NCI-H1092 (cell line): Measurements from ENCODE around the gene DLG2.

Experiments used
- DNase-seq: peaks from one replicate; lab custom pipeline; 2025; lab: John Stamatoyannopoulos, UW

DLG2 gene

DNA sequence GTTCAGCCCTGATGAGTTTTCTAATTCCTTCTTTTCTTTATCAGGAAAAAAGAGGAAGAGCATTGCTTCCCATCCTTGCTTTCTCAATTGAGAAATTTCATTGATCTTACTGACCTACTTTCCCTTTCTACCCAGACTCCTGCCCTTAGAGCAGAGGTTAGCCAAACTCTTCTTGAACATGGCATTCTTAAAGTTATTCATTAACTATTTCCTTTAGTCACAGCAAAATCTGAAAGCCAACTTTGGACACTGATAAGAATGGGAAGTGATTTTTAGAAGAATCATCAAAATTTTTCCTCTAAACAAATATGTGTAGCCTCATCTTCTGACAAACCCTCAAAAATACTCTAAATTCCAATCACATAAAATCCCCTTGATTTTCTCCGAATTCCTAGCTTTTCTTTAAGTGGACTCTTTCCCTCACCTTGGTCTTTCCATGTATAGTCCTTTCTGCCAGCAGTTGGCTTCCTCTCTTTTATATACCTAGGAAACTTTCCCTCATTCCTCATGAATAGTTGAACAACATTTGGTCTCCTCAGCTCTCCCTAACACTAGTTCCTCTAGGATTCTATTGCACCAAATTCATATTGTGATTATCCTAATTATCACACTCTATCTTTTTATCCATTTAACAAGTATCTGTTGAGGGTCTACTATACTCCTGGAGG, 1774.2 kb downstream of the DLG2 start:
- DNase-seq, result no peak

DNA sequence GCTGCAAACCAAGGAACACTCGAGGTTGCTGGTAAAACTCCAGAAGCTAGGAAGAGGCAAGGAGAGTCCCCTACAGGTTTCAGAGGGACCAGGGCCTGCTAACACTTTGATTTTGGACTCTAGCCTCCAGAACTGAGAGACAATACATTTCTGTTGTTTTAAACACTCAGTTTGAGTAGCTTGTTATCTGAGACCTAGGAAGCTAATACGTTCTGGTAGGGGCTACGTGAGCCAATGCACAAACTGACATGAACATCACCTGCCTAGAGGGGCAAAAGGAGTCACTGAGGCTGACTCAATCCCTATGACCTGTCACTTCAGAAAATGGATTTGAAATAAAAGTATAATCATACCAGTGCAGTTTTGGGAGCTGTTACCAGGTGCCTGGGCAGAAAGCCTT, 1775.1 kb downstream of the DLG2 start:
- no peak for DNase-seq

DNA sequence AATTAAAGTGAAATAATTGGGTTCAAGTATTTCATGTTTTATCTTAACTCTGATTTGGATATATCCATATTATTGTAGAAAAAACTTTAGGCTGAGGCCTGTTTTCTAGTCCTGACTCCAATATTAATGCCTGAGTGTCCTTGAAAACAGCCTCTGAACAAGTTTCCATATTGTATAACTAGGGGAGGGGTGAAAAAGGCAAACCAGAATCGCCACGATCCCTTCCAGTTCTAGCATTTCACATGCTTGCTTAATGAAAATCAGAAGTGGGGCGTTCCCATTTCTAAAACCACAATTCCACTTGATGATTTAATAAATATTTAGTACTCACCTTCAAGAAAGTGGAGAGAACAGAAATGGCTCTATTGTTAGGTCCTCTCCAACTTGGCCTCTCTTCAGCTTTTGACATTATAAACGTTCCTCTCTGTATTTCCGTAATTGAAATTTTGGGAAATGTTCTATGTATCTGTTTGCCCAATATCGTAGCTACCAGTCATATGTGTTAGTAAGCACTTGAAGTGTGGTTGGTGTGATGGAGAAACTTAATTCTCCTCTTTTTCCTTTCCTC, 1779.6 kb downstream of the DLG2 start:
- DNase-seq, result no peak

DNA sequence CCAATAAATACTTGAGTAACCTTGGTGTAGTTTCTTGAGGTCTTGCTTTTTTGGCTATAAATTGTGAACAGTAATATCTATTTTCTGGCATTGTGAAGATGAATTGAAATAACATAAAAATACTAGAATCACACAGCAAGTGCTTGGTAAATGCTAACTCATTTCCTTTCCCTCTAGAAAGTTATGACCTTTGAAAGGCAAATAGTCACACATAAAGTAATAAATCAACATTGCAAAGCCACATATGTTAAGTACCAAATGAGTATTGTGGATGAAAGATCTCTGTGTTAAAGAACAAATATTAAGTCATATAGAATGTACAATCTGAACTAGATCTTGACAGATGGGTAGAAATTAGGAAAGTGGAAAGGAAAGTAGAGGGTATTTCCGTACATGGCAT, 1781.3 kb downstream of the DLG2 start:
- DNase-seq, result no peak

DNA sequence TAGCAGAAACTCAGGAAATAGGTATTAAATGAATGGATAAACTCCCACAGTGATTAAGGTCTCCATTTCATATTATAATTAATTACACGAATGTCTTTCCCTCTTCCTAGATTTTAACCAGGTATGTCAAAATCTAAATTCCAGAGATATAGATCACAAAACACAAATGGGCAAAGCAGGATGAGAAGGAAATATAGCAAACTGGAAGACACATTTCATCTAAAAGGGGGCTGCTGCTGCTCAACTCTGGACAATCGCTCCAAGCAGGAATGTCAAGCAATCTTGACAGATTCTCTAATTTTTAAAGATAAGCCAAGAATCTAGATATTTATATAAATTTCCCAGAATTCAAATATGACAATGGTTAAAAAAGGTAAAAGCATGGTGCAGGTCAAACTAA, 1786.8 kb downstream of the DLG2 start:
- no peak for DNase-seq

DNA sequence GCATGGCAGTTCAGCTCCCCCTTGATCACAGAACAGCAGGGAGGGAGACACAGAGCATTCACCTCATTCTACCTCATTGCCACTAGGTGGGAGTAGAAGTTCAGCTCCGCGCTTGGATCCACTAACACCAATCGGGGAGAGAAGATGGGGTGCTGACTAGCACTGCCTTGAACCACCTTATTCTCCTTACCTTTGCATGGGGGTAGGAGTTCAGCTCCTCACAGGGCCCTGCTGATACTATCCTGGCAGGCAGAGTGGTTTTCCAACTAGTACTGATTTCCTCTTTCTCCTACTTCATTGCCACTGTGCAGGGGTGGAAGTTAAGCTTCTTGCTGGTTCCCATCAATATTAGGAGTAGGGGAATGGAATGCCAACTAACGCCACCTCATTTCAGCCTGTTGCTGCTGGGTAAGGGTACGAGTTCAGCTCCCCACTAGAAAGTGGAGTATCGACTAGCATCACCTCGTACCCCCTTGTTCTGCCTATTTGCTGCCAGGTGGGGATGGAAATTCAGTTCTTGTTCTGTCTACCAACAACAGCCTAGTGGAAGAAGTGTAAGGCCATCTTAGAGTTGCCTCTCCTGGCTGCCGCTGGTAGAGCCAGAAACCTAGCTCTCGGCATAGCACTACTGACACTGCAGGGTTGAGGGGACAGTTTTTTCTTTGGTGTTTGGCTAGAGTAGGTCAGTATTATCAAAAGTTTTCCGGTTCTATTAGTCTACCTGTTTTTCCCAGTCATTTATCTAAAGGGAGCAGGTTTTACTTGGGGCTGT, 1790.1 kb downstream of the DLG2 start:
- no peak for DNase-seq

DNA sequence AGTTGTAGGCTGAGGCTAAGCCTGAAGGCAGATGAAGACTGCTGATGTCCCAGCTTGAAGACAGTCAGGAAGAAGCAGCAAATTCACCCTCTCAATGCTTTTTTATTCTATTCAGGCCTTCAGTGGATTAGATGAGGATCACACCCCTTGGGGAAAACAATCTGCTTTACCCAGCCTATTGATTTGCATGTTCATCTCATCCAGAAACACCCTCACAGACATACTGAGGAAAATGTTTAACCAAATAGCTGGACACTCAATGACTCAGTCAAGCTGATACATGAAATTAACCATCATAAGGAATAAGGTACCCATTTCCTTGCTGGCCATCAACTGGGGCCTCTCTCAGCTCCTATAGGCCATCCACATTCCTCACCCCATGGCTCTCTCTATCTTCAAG, 1791.1 kb downstream of the DLG2 start:
- no peak for DNase-seq

DNA sequence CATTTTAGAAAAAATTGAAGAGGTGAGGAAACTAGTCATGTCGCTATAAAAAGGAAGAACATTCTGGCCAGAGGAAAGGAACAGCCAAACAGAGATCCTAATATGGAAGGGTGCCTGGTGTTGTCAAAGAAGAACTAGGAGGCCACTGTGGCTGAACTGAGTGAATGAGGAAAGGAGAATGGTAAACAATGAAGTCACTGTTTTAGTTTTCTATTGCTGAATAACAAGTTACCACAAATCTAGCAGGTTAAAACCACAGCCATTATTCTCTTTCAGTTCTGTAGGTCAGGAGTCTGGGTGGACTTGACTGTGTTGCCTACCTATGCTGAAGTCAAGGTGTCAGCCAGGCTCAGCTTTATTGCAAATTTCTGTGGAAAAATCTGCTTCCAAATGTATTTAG, 1791.7 kb downstream of the DLG2 start:
- no peak for DNase-seq

DNA sequence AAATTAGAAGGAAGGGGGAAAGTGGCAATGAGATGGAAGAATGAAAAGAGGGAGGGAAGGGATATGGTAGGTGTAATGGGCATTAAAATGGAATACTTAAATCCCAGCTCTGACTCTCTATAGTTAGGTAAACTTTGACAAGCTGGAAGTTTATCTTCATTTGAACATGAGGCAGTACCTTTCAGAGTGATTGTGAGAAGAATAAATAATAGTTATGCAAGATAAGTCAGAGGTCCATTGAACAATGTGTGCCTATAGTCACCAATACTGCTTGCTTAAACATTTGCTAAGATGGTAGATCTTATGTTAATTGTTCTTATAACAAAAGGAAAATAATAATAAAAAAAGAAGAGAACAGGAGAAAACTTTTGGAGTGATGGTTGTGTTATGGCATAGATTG, 1795.2 kb downstream of the DLG2 start:
- DNase-seq, result no peak

DNA sequence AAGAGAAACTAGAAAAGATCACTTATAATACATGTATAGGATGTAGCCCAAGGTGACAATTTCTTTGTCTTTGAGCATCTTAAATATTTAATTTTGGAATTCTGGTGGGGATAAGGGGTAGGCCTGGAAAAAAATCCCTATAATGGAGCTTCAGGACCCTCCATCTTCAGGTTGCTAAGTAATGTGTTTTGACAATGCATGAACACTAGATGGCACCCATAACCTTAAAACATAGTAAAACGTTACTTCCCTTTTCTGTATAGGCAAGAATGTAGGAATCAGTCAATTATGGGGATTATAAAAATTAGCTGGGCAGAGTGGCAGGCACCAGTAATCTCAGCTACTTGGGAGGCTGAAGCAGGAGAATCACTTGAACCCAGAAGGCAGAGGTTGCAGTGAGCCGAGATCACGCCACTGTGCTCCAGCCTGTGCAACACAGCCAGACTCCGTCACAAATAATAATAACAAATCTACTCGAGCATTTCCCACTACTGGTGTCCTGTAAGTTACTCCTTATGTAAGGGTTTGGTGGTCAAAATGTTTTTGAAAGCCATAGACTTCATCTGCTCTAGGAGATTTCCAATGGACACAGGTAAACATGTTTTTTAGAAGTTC, 1799.1 kb downstream of the DLG2 start:
- DNase-seq, result peak; percentile 19

DNA sequence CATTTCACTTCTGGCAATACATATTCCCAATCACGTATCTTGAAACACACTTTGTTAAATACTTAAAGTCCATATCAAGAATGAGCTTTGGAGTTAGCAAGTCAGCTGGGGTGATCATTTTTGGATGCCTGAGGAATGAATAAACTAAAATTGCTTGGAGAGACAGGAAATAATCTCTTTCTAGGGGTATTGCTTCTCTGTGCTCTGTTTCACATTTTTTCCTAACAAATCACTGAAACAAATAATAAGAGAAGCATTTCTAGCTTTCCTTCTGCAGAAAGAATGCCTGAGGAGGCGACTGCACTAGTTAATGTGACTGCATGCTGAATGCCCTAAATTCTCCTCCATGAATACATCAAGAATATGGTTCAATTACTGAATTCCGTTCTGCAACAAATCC, 1799.6 kb downstream of the DLG2 start:
- no peak for DNase-seq

DNA sequence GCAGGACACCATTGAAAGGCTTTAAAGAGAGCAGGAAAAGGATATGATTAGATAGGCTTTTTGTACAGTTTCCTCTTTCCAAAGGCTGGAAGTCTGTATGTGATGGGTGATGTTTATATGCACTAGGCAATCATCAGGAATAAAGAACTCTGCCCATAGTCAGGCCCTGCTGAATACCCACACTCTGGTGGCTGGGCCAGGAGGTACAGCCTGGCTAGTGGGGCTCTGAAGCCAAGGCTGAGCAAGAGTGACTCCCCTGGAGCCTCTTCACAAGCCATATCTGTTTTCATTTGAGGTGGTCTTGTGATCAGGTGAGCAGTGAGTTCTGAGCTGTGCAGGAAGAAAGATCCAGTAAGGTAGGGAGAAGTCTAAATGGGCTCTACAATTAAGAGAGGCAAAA, 1801.1 kb downstream of the DLG2 start:
- no peak for DNase-seq

DNA sequence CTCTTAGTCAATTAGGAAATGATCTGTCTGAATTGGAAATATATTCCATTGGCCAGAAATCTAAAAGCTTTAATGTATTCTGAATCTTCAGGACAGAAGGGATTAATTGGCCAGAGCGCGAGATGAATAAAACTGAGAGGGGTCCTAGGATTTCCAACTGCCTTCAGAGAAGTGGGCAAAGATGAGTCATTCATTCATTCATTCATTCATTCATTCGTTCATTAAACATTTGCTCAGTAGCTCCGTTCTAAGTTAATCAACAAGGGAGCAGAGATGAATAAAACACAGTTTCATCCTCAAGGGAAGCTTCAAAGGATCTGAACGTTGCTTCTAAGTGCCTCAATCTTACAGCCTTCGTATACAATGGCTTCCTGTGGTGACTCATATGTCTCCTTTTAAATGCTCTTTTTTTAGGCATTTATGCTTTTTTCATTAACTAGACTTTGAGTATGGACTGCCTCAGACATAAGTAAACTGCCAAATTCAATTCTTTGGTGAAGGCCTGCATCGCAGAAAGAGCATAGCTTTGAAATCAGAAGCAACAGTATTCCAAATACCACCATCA, 1803.6 kb downstream of the DLG2 start:
- DNase-seq, result no peak

DNA sequence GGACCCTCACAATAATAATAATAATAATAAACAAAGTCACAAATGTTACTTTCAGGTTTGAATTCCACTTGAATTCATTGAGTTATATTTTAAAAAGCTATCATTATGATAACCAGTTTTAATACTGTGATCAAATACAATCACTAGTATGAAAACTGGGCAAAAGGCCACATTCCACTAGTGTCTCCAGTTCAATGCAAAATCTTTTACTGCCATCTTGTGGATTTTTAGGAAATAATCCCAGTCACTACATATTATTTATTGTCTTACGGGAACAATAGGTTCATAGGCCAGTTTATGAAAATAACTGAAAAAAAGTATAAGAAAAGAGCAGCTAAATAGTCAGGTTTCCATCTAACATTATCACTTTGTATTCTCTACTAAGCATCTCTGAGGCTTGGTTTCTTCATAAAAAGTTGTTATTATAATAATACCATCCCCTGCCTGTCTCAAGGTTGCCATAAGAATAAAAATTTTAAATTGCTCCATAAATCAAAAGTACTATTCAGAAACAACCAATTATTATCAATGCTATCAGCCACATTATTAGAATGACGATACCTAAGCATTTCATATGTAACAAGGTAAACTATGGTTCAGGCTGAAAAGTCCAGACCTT, 1807.1 kb downstream of the DLG2 start:
- DNase-seq, result peak; percentile 15

DNA sequence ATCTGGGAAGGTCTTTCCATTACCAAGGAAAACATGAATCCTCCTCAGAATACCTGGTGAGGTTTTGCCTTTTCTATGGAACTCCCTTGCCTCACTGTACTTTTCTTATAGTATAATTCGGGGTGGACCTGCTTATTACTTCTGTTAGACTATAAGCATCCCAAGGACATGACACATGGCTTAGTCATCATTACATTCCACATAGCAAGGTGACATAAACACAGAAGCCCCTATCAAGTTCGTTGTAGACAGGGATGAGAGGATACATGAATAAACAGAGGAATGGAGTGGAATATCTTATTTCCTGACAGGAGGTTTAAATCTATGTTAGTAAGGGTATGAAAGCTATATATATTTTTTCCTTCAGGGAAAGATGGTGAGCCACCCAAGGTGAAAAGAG, 1808.8 kb downstream of the DLG2 start:
- DNase-seq, result no peak

DNA sequence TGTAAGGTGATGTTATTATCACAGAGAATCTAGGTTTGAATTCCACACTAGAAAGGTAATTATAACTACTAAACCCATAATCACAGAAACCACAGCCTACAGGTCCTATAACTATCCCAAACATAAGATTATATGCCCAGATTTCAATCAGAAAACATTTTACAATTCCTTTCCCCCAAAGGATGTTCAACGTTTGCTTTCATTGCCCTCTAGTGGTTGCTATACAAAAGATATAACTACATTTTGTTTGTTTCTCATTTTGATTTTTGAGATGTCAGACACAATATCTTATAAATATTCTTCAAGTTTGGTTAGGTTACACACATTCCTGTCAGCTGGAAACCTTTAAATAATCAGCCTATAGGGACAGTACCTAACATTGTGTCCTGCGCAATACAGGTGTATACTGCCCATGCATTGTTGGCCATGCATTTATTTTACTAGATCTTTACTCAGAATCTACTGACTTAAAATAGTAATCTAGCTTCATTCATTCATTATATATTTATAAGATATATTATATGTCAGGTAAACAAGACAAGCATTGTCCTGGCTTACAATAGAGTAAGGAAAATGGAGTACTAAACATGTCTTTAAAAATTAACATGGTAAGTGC, 1810.5 kb downstream of the DLG2 start:
- DNase-seq, result no peak

DNA sequence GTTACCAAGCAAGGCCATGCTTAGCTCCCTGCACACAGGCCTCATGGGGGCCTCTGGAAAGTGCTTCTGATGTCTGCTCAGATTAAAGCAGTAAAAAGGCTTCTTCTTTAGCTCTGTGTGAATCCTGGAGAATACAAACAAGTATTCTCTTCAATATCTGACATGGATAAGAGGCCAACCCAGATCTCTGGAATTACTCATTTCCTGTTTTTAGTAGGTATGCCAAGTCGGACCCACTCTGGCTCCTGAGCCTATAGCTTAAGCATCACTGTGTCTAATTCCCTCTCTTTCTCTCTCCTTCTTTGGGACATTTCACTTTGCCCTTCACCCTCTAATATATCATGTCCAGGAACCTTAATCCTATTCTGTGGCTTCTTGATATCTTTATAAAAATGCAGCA, 1811.4 kb downstream of the DLG2 start:
- DNase-seq, result no peak

DNA sequence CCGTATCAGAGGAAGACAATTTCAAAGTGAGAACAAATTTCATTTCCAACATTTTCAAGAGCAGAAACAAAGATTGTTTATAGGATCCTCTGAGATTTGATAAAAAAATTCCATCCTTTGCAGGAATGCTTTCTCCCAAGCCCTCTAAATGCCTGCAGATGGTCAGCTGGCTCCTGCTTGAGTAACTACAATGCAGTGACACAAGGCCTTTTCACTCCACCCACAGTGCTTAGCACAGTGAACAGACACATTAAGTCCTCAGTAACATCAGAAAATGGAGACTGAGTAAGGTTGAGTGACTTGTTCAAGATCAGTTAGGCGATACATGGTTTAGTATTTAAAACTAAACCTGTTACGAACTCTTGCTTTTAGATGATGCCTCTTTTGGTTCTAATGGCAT, 1813.8 kb downstream of the DLG2 start:
- no peak for DNase-seq

DNA sequence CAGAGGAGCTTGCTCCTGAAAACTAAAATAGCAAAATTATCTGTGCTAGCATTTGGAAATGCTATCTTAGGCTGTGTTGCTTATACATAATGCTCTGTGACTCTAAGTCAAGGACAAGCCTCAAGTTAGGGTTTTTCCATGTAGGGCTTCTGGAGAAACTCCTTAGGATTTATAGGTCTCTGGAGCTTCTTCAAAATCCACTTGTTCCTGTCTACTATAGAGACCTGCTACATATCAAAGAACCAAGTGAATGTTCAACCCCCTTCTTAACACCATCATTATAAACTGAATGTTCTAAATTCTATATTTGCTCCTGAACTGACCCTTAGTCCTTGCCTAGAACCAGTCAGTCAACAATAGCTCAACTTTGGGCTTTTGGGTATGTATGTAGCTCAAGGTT, 1817.9 kb downstream of the DLG2 start:
- no peak for DNase-seq

DNA sequence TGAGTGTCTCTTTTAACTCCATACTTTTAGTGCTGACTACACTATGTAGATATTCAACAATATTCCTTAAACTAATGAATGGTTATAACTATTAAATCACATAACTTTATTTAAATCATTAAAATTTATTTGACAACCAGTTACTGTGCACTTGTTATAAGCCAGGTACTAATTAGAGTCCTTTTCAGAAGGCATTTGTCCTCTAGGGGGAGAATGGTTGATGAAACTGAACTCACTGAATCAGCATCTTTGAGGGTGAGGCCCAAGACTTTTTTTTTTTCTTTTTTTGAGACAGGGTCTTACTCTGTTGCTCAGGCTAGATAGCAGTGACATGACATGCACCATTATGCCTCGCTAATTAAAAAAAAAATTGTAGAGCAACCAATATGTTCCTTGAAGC, 1825.3 kb downstream of the DLG2 start:
- DNase-seq, result no peak

DNA sequence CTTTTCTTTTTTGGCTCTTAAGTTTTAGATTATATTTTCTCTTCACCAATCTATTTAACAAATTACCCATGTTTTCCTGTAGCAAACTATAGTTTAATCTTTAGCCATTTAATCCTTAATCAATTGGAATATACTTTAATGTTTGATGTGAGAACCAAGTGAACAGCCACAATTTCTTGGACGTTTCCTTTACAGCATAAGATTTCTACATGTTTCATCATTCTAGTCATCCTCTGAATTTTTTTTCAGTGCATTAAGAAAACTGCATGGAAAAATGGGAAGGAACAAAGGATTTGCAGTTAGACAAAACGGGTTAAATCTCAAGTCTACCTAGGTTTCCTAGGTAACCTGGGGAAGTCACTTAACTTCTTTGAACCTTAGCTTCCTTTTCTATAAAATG, 1833.8 kb downstream of the DLG2 start:
- no peak for DNase-seq

DNA sequence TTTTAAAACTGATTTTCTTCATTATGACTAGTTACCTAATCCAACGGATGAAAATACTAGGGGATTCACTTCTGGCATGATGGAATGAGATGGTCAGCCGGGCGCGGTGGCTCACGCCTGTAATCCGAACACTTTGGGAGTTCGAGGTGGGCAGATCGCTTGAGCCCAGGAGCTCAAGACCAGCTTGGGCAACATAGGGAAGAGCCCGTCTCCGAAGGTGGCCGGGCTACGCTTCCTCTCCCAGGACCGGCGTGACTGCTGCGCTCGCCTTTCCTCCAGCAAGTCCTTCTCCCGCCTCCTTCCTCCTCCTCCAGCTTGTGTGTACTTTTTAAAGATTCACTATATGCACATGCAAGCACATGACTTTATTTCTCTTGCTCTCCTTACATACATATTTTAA, 1835.6 kb downstream of the DLG2 start:
- DNase-seq, result no peak
